IMR-90 (cell line): ENCODE results near the gene STUM. TPM values are rescaled to one million over a fixed set of nuclear protein-coding genes. Genes with fewer than 3 reads are reported as not detected.

Experiments used
- ATAC-seq: fragments of 200-7000 bp; cut with Tn5 transposase; 2 replicates; pipeline ENCODE4 v1.9.1; 2020; ENCODE audit warnings: low read depth, mild to moderate bottlenecking, moderate library complexity
- BruUV-seq: library from RNA; stranded (reverse); fragments of 400-500 nt; replicated peaks from 2 replicates; lab custom pipeline; 2021; lab: Mats Ljungman, UMichigan
- CTCF ChIA-PET: fragments of 300-600 bp; formaldehyde crosslinking; extraction: SDS; loops from one replicate; lab custom pipeline; 2021; ENCODE audit warnings: antibody characterized with exemption; lab: Yijun Ruan, JAX
- POLR2A ChIA-PET: fragments of 300-600 bp; sonication (Branson Sonifier 250); formaldehyde crosslinking; loops from one replicate; lab custom pipeline; 2022; ENCODE audit warnings: antibody characterized with exemption; ENCODE audit not compliant: unreplicated experiment; lab: Charles Lee
- DNase-seq: peaks from one replicate; pipeline ENCODE4 v3.0.0; 2013
- H2AFZ ChIP-seq: replicated peaks from 2 replicates; pipeline ENCODE3; 2013; ENCODE audit warnings: low read length, mild to moderate bottlenecking; ENCODE audit not compliant: poor library complexity
- H2AK5ac ChIP-seq: 2 replicates; pipeline ENCODE4 v1.6.1; 2013; ENCODE audit warnings: low read depth, low read length, inconsistent platforms
- H2AK9ac ChIP-seq: replicated peaks from 2 replicates; pipeline ENCODE3; 2013; ENCODE audit warnings: mild to moderate bottlenecking, low read depth, low read length, moderate library complexity; ENCODE audit not compliant: poor library complexity
- H2BK120ac ChIP-seq: 2 replicates; pipeline ENCODE4 v1.6.1; 2013; ENCODE audit warnings: low read depth, low read length, inconsistent platforms
- H2BK15ac ChIP-seq: 3 replicates; pipeline ENCODE4 v1.6.1; 2013; ENCODE audit warnings: low read depth, low read length, inconsistent platforms
- H2BK20ac ChIP-seq: 2 replicates; pipeline ENCODE4 v1.6.1; 2013; ENCODE audit warnings: low read depth, mild to moderate bottlenecking, inconsistent platforms, low read length, moderate library complexity
- H2BK5ac ChIP-seq: 2 replicates; pipeline ENCODE4 v1.6.1; 2013; ENCODE audit warnings: mild to moderate bottlenecking, low read depth, low read length, inconsistent platforms; ENCODE audit not compliant: poor library complexity, severe bottlenecking
- H3K14ac ChIP-seq: replicated peaks from 2 replicates; pipeline ENCODE4 v1.6.1; 2013; ENCODE audit warnings: low read depth, low read length, inconsistent platforms
- H3K18ac ChIP-seq: 2 replicates; pipeline ENCODE4 v1.6.1; 2013; ENCODE audit warnings: low read depth, low read length, control low read depth
- H3K23ac ChIP-seq: 2 replicates; pipeline ENCODE4 v1.6.1; 2013; ENCODE audit warnings: low read depth, low read length, inconsistent platforms
- H3K27ac ChIP-seq: 2 replicates; pipeline ENCODE4 v1.5.1; 2013; ENCODE audit warnings: mild to moderate bottlenecking, control low read depth, low read length; ENCODE audit not compliant: insufficient read depth
- H3K27me3 ChIP-seq: 2 replicates; pipeline ENCODE4 v1.6.1; 2013; ENCODE audit warnings: low read length; ENCODE audit not compliant: control insufficient read depth, insufficient read depth
- H3K36me3 ChIP-seq: 2 replicates; pipeline ENCODE4 v1.6.1; 2013; ENCODE audit warnings: low read length, mixed read lengths; ENCODE audit not compliant: control insufficient read depth, insufficient read depth
- H3K4ac ChIP-seq: 2 replicates; pipeline ENCODE4 v1.6.1; 2013; ENCODE audit warnings: low read depth, low read length, inconsistent platforms
- H3K4me1 ChIP-seq: 2 replicates; pipeline ENCODE4 v1.6.1; 2013; ENCODE audit warnings: low read length, mixed read lengths; ENCODE audit not compliant: control insufficient read depth, insufficient read depth
- H3K4me2 ChIP-seq: 2 replicates; pipeline ENCODE4 v1.6.1; 2013; ENCODE audit warnings: low read depth, mild to moderate bottlenecking, control low read depth, low read length, moderate library complexity
- H3K4me3 ChIP-seq: 2 replicates; pipeline ENCODE4 v1.5.1; 2013; ENCODE audit warnings: low read depth, mild to moderate bottlenecking, control low read depth, low read length, moderate library complexity; ENCODE audit not compliant: insufficient read depth
- H3K56ac ChIP-seq: 2 replicates; pipeline ENCODE4 v1.6.1; 2013; ENCODE audit warnings: low read length, inconsistent platforms; ENCODE audit not compliant: insufficient read depth; ENCODE audit errors: extremely low read depth
- H3K79me1 ChIP-seq, 2 experiments: 2 replicates each; pipeline ENCODE4 v1.6.1; 2013; ENCODE audit warnings: low read length in 2 of 2, inconsistent platforms in 1 of 2, low read depth in 1 of 2
- H3K9ac ChIP-seq: 2 replicates; pipeline ENCODE4 v1.6.1; 2013; ENCODE audit warnings: low read depth, low read length, control low read depth
- H3K9me1 ChIP-seq: 2 replicates; pipeline ENCODE4 v1.6.1; 2013; ENCODE audit warnings: low read length, inconsistent platforms; ENCODE audit not compliant: insufficient read depth
- H3K9me3 ChIP-seq: 2 replicates; pipeline ENCODE4 v1.6.1; 2013; ENCODE audit warnings: low read length; ENCODE audit not compliant: control insufficient read depth, insufficient read depth
- H4K20me1 ChIP-seq: 2 replicates; pipeline ENCODE4 v1.6.1; 2013; ENCODE audit warnings: low read length, inconsistent platforms; ENCODE audit not compliant: insufficient read depth
- H4K5ac ChIP-seq: 2 replicates; pipeline ENCODE4 v1.6.1; 2013; ENCODE audit warnings: mild to moderate bottlenecking, low read depth, low read length, control low read depth
- H4K8ac ChIP-seq, 2 experiments: 2 replicates each; pipeline ENCODE4 v1.6.1; 2013; ENCODE audit warnings: low read depth in 2 of 2, low read length in 2 of 2, control low read depth in 1 of 2, inconsistent platforms in 1 of 2
- H4K91ac ChIP-seq: 2 replicates; pipeline ENCODE4 v1.6.1; 2013; ENCODE audit warnings: low read depth, low read length, inconsistent platforms; ENCODE audit not compliant: insufficient read depth
- BHLHE40 ChIP-seq: fragments of 150-350 bp; IDR thresholded peaks from 2 replicates; pipeline ENCODE4 v1.6.1; 2016; ENCODE audit warnings: mild to moderate bottlenecking, low read depth, low read length
- CEBPB ChIP-seq: IDR thresholded peaks from 2 replicates; pipeline ENCODE4 v1.6.1; 2012; ENCODE audit warnings: low read depth, low read length, improper control_type of control experiment
- MAFK ChIP-seq: IDR thresholded peaks from 2 replicates; pipeline ENCODE4 v1.6.1; 2012; ENCODE audit warnings: low read depth, low read length, improper control_type of control experiment
- MAZ ChIP-seq: IDR thresholded peaks from 2 replicates; pipeline ENCODE4 v1.6.1; 2012; ENCODE audit warnings: low read depth, mild to moderate bottlenecking, low read length, improper control_type of control experiment, moderate library complexity, borderline replicate concordance
- NFE2L2 ChIP-seq: fragments of 150-350 bp; IDR thresholded peaks from 2 replicates; pipeline ENCODE4 v1.6.1; 2016; ENCODE audit warnings: low read depth, mild to moderate bottlenecking, low read length
- RFX5 ChIP-seq: IDR thresholded peaks from 2 replicates; pipeline ENCODE4 v1.8.0; 2012; ENCODE audit warnings: low read depth, mild to moderate bottlenecking, low read length, moderate library complexity
- SMC3 ChIP-seq: fragments of 150-350 bp; IDR thresholded peaks from 2 replicates; pipeline ENCODE4 v1.6.1; 2016; ENCODE audit warnings: low read depth, mild to moderate bottlenecking, antibody characterized with exemption, low read length, moderate library complexity
- WGBS, 2 experiments: methylation state at CpG; one replicate each; pipeline versions ENCODE4 v1.1.5 to v1.1.7; 2013; ENCODE audit warnings: missing lambda C conversion rate in 2 of 2; ENCODE audit not compliant: insufficient read length in 1 of 2; ENCODE audit errors: extremely low coverage in 2 of 2; 5-methylcytosine and 5-hydroxymethylcytosine counted together
- dilution Hi-C: fragments of 300-500 bp; cut with HindIII; formaldehyde crosslinking; loops from one replicate; pipeline ENCODE4 v1.14.3; 2018; ENCODE audit warnings: low sequenced_read_pairs; ENCODE audit not compliant: unreplicated experiment
- in situ Hi-C: fragments of 300-500 bp; cut with MboI; formaldehyde crosslinking; loops from 3 replicates; pipeline ENCODE4 v1.14.3; 2019; ENCODE audit warnings: low sequenced_read_pairs, inconsistent platforms, mixed read lengths
- intact Hi-C: fragments of 100-400 bp; cut with micrococcal nuclease; formaldehyde crosslinking; loops from 2 replicates; pipeline ENCODE4 v1.10.0; 2022
- polyA plus RNA-seq, 3 experiments: library from polyadenylated mRNA; depleted of rRNA; stranded (reverse); fragments of >200 nt; gene quantifications; 2 replicates each; pipeline ENCODE4 v1.2.3, GENCODE V29; 2012; ENCODE audit warnings: low replicate concordance in 1 of 3
- total RNA-seq: library from RNA; depleted of rRNA; stranded (reverse); fragments of >200 nt; gene quantifications from 2 replicates; pipeline ENCODE4 v1.2.3, GENCODE V29; 2012
- TF ChIP-seq, protein P1 (sequence below): fragments of 150-350 bp; IDR thresholded peaks from 2 replicates; pipeline ENCODE4 v1.6.1; 2016; ENCODE audit warnings: low read depth, mild to moderate bottlenecking, low read length, moderate library complexity, borderline replicate concordance
- TF ChIP-seq, protein P2 (sequence below): conservative IDR thresholded peaks from 2 replicates; pipeline ENCODE4 v1.5.1; 2012; ENCODE audit warnings: mild to moderate bottlenecking, low read depth, low read length, improper control_type of control experiment

Gene STUM
- total and polyA plus RNA-seq, 2 of the 4 experiments (the other 2 are of a cell fraction): not detected

DNA sequence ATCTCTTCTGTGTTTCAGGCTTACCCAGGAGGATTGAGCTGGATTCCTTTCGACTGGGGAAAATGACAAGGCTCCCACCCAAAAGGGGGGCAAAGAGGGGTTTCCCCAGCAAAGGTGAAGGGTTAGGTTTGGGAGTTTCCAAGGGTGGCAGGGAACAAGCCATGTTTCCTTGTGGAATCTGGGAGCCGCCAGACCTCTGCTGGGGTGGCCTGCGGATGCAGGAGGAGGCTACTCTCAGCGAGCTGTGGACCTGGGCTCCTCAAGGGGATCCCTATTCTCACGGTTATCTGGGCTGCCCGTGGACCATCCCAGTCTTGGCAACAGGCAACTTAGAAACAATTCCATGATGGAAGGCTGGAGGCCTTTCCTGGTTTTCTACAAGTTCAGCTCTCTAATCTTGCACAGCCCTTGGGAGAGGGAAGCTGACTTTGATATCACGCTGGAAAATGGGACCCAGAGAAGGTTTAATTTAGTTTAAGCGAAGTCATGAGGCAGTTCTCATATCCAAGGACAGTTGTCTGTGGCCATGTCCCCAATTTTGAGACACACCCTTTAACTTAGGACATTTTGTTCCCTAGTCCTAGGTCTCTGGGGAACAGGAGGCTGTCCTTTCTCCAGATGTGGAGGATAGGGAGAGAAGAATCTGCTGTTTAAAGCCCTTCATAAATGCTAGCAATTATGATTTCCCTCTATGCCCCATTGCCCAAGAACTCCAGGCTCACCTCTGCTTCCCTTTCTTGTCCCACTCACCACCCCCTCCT, 24.7 kb upstream of the STUM start:
- Histone ChIP-seq H2AK9ac (no peak overlapping the region), H2AFZ (no peak overlapping the region), H4K20me1 (no peaks in the 10 kb centered on the region), H3K27me3 (peaks cover 15% of the 10 kb centered on the region), H4K8ac (no peak overlapping the region), H3K56ac (no peak overlapping the region), H3K27ac (no peak overlapping the region), H3K4ac (no peak overlapping the region), H2BK5ac (no peak overlapping the region), H3K4me3 (no peak overlapping the region), H2BK120ac (no peak overlapping the region), H3K4me2 (no peak overlapping the region), H3K79me1 (no peaks in the 10 kb centered on the region), H3K14ac (no peak overlapping the region), H4K91ac (no peak overlapping the region), H3K23ac (no peak overlapping the region), H2BK15ac (no peak overlapping the region), H4K5ac (no peak overlapping the region), H3K9me1 (no peaks in the 10 kb centered on the region), H3K18ac (no peak overlapping the region), H3K9ac (no peak overlapping the region), H3K36me3 (no peaks in the 10 kb centered on the region), H2AK5ac (no peak overlapping the region), H3K4me1 (no peaks in the 10 kb centered on the region), H2BK20ac (no peak overlapping the region), H3K9me3 (0 out of 2 replicates have a peak, but pooled peaks cover 2% of the 10 kb centered on the region)
- in situ Hi-C loops: no loop called here
- ATAC-seq: no peak
- intact Hi-C loops: no loop called here
- POLR2A ChIA-PET: no interaction called here
- dilution Hi-C loops: no loop called here
- whole genome bisulfite sequencing, 2 experiments: 47% methylated on average over 2 of the region's 8 CpGs; no CpG with 5 or more reads in 1 of the 2 experiments
- CTCF ChIA-PET: no interaction called here
- TF ChIP-seq, protein P1, sequence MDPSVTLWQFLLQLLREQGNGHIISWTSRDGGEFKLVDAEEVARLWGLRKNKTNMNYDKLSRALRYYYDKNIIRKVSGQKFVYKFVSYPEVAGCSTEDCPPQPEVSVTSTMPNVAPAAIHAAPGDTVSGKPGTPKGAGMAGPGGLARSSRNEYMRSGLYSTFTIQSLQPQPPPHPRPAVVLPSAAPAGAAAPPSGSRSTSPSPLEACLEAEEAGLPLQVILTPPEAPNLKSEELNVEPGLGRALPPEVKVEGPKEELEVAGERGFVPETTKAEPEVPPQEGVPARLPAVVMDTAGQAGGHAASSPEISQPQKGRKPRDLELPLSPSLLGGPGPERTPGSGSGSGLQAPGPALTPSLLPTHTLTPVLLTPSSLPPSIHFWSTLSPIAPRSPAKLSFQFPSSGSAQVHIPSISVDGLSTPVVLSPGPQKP: no peak
- TF ChIP-seq NFE2L2 (no peak), MAFK (no peak), SMC3 (no peak), RFX5 (no peak), MAZ (no peak), CEBPB (no peak), BHLHE40 (no peak)
- TF ChIP-seq, protein P2, sequence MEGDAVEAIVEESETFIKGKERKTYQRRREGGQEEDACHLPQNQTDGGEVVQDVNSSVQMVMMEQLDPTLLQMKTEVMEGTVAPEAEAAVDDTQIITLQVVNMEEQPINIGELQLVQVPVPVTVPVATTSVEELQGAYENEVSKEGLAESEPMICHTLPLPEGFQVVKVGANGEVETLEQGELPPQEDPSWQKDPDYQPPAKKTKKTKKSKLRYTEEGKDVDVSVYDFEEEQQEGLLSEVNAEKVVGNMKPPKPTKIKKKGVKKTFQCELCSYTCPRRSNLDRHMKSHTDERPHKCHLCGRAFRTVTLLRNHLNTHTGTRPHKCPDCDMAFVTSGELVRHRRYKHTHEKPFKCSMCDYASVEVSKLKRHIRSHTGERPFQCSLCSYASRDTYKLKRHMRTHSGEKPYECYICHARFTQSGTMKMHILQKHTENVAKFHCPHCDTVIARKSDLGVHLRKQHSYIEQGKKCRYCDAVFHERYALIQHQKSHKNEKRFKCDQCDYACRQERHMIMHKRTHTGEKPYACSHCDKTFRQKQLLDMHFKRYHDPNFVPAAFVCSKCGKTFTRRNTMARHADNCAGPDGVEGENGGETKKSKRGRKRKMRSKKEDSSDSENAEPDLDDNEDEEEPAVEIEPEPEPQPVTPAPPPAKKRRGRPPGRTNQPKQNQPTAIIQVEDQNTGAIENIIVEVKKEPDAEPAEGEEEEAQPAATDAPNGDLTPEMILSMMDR: no peak
- BruUV-seq: no TSS peak
- no peak for DNase-seq
